HCT116 (cell line): ENCODE measurements around the gene DOCK11. TPM values are rescaled to one million over a fixed set of nuclear protein-coding genes. Genes with fewer than 3 reads are reported as not detected.

Experiments used
- ATAC-seq: fragments of 200-7000 bp; cut with Tn5 transposase; 2 replicates; pipeline ENCODE4 v1.9.1; 2020; ENCODE audit warnings: mild to moderate bottlenecking, moderate library complexity
- BruUV-seq: library from RNA; stranded (reverse); fragments of 400-500 nt; replicated peaks from 2 replicates; lab custom pipeline; 2021; lab: Mats Ljungman, UMichigan
- CTCF ChIA-PET: fragments of 300-600 bp; sonication (Branson Sonifier 250); formaldehyde crosslinking; loops from one replicate; lab custom pipeline; 2021; ENCODE audit warnings: antibody characterized with exemption; lab: Charles Lee
- POLR2A ChIA-PET: fragments of 300-600, 350-600 bp; sonication (Branson Sonifier 250); formaldehyde crosslinking; loops from one replicate; lab custom pipeline; 2021; ENCODE audit warnings: antibody characterized with exemption; lab: Charles Lee
- RAD21 ChIA-PET, 2 experiments: fragments of 300-600 bp; sonication (Branson Sonifier 250); formaldehyde crosslinking; loops; one replicate each; lab custom pipeline; 2023; ENCODE audit warnings: low total read pairs in 2 of 2; ENCODE audit not compliant: uncharacterized antibody in 2 of 2, unreplicated experiment in 2 of 2, low non-redundant PET in 1 of 2; lab: Charles Lee
- DNase-seq: peaks from one replicate; pipeline ENCODE4 v3.0.0-alpha.2; 2010; ENCODE audit warnings: low read depth, low spot score
- H2AFZ ChIP-seq: fragments of 200-600 bp; shearing (Covaris generic), sonication (generic); 2 replicates; pipeline ENCODE4 v1.6.1; 2017; ENCODE audit warnings: low read depth, mixed run types, mixed read lengths, antibody characterized with exemption, low read length; ENCODE audit not compliant: poor library complexity, severe bottlenecking
- H3K27ac ChIP-seq: 2 replicates; pipeline ENCODE4 v1.5.1; 2012; ENCODE audit warnings: low read depth, low read length
- H3K27me3 ChIP-seq: fragments of 200-600 bp; sonication (generic); 2 replicates; pipeline ENCODE4 v1.6.1; 2016; ENCODE audit warnings: mixed run types, low read length, mixed read lengths; ENCODE audit not compliant: insufficient read depth
- H3K36me3 ChIP-seq, 2 experiments: fragments of 200-500 bp in 1 of 2; fragments of 200-600 bp in 1 of 2; sonication (Bioruptor generic) in 1 of 2; sonication (generic) in 1 of 2; 2 replicates each; pipeline versions ENCODE4 v1.5.1 to v1.6.1; 2014 to 2016; ENCODE audit warnings: low read length in 2 of 2, inconsistent platforms in 1 of 2, mixed read lengths in 1 of 2, mixed run types in 1 of 2; ENCODE audit not compliant: insufficient read depth in 2 of 2, control insufficient read depth in 1 of 2
- H3K4me1 ChIP-seq, 2 experiments: fragments of 200-600 bp in 1 of 2; sonication (generic) in 1 of 2; 2 replicates each; pipeline versions ENCODE4 v1.5.1 to v1.6.1; 2012 to 2017; ENCODE audit warnings: low read length in 2 of 2, inconsistent platforms in 1 of 2, mild to moderate bottlenecking in 1 of 2, mixed read lengths in 1 of 2, mixed run types in 1 of 2, moderate library complexity in 1 of 2; ENCODE audit not compliant: insufficient read depth in 2 of 2, control insufficient read depth in 1 of 2
- H3K4me2 ChIP-seq: fragments of 200-600 bp; sonication (generic); 2 replicates; pipeline ENCODE4 v1.6.1; 2017; ENCODE audit warnings: mixed run types, low read length, mixed read lengths
- H3K4me3 ChIP-seq, 2 experiments: fragments of 200-600 bp in 1 of 2; sonication (generic) in 1 of 2; replicated peaks in 1 of 2; 2 replicates each; pipeline ENCODE4 v1.5.1; 2011 to 2016; ENCODE audit warnings: low read length in 2 of 2, control low read depth in 1 of 2, low read depth in 1 of 2, mild to moderate bottlenecking in 1 of 2, mixed read lengths in 1 of 2, mixed run types in 1 of 2
- H3K79me2 ChIP-seq: fragments of 200-600 bp; sonication (generic); 2 replicates; pipeline ENCODE4 v1.6.1; 2017; ENCODE audit warnings: mild to moderate bottlenecking, mixed run types, low read length, moderate library complexity, mixed read lengths; ENCODE audit not compliant: insufficient read depth
- H3K9ac ChIP-seq: fragments of 200-600 bp; sonication (generic); 2 replicates; pipeline ENCODE4 v1.6.1; 2016; ENCODE audit warnings: low read length, mixed read lengths
- H3K9me2 ChIP-seq: fragments of 200-600 bp; sonication (generic), shearing (Covaris generic); 2 replicates; pipeline ENCODE4 v1.6.1; 2017; ENCODE audit warnings: mixed run types, mild to moderate bottlenecking, moderate library complexity; ENCODE audit not compliant: insufficient read depth
- H3K9me3 ChIP-seq, 2 experiments: fragments of 200-500 bp in 1 of 2; fragments of 200-600 bp in 1 of 2; sonication (Bioruptor generic) in 1 of 2; sonication (generic) in 1 of 2; 2 replicates each; pipeline ENCODE4 v1.6.1; 2014 to 2017; ENCODE audit warnings: low read length in 2 of 2, mixed read lengths in 2 of 2, inconsistent platforms in 1 of 2, low read depth in 1 of 2, mild to moderate bottlenecking in 1 of 2, mixed run types in 1 of 2, moderate library complexity in 1 of 2; ENCODE audit not compliant: control insufficient read depth in 1 of 2, insufficient read depth in 1 of 2
- H4K20me1 ChIP-seq: fragments of 200-600 bp; sonication (generic), shearing (Covaris generic); 2 replicates; pipeline ENCODE4 v1.6.1; 2017; ENCODE audit warnings: mixed run types, mild to moderate bottlenecking, moderate library complexity; ENCODE audit not compliant: insufficient read depth
- CBX3 ChIP-seq: IDR thresholded peaks from 2 replicates; pipeline ENCODE4 v1.6.1; 2012; ENCODE audit warnings: low read depth
- EGR1 ChIP-seq: IDR thresholded peaks from 2 replicates; pipeline ENCODE4 v1.6.1; 2012; ENCODE audit warnings: low read depth
- EZH2phosphoT487 ChIP-seq: fragments of 200-600 bp; IDR thresholded peaks from 2 replicates; pipeline ENCODE4 v1.6.1; 2018; ENCODE audit warnings: antibody characterized with exemption, borderline replicate concordance
- POLR2A ChIP-seq: IDR thresholded peaks from 2 replicates; pipeline ENCODE4 v1.7.0; 2011; ENCODE audit warnings: borderline replicate concordance; ENCODE audit not compliant: insufficient read depth, insufficient read length; ENCODE audit errors: extremely low read depth
- SIN3A ChIP-seq: IDR thresholded peaks from 2 replicates; pipeline ENCODE4 v1.6.1; 2012; ENCODE audit warnings: low read depth
- SRF ChIP-seq: IDR thresholded peaks from 2 replicates; pipeline ENCODE4 v1.6.1; 2012; ENCODE audit warnings: low read depth
- YY1 ChIP-seq: IDR thresholded peaks from 2 replicates; pipeline ENCODE4 v1.6.1; 2011; ENCODE audit warnings: low read length, low read depth, moderate library complexity, mild to moderate bottlenecking; ENCODE audit not compliant: insufficient replicate concordance; ENCODE audit errors: extremely low read depth
- ZFX ChIP-seq: fragments of 450-650 bp; IDR thresholded peaks from 2 replicates; pipeline ENCODE4 v1.6.1; 2017
- ZNF274 ChIP-seq: fragments of 200-500 bp; sonication (Bioruptor generic); IDR thresholded peaks from 2 replicates; pipeline ENCODE4 v1.6.1; 2014; ENCODE audit warnings: mild to moderate bottlenecking, low read depth, low read length, inconsistent platforms
- intact Hi-C: fragments of 100-400 bp; cut with micrococcal nuclease; formaldehyde crosslinking; loops from 2 replicates; pipeline ENCODE4 v1.10.0; 2022
- total RNA-seq: library from RNA; stranded (reverse); gene quantifications from one replicate; pipeline ENCODE4 v1.2.1, GENCODE V29; 2021; ENCODE audit not compliant: unreplicated experiment
- TF ChIP-seq, protein P1 (sequence below), 3 experiments: fragments of 200-600 bp in 1 of 3; sonication (generic) in 1 of 3; IDR thresholded peaks in 2 of 3; conservative IDR thresholded peaks in 1 of 3; 2 replicates each; pipeline ENCODE4 v1.5.1; 2012 to 2017; ENCODE audit warnings: low read depth in 2 of 3, low read length in 2 of 3, antibody characterized with exemption in 1 of 3, borderline replicate concordance in 1 of 3, control low read depth in 1 of 3, mild to moderate bottlenecking in 1 of 3, mixed read lengths in 1 of 3, mixed run types in 1 of 3, moderate library complexity in 1 of 3; ENCODE audit not compliant: insufficient read depth in 1 of 3
- TF ChIP-seq, protein P2 (sequence below): IDR thresholded peaks from 2 replicates; pipeline ENCODE4 v1.6.1; 2012
- TF ChIP-seq, protein P3 (sequence below): IDR thresholded peaks from 2 replicates; pipeline ENCODE4 v1.6.1; 2012
- TF ChIP-seq, protein P4 (sequence below): IDR thresholded peaks from 2 replicates; pipeline ENCODE4 v1.6.1; 2012; ENCODE audit warnings: low read depth

The DOCK11 gene
- total RNA-seq, 1 experiment from 2014 or later: 0.59 TPM

DNA sequence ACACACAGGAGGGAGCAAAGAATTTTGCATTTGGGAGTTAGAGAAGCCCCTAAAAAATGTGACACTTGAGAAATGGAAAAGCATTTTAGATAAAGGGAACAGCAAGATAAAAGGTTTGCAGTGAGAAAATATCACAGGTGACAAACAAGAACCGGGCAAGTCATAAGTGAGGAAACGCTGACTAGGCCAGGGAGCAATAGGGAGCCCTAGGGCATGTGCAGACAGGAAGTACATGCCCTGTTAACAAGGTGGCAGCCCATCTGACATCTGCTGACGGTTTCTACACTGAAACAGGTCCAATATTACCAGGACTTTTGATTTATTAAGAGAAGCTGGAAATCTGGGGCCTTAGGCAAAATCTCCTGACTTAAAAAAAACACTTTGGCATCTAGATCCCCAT, 227.8 kb downstream of the DOCK11 start:
- H3K79me2 ChIP-seq: no peaks in the 10 kb centered on the region
- no peak overlapping the region for H2AFZ ChIP-seq
- H3K36me3 ChIP-seq: no peaks in the 10 kb centered on the region
- ATAC-seq: no peak
- H3K9me2 ChIP-seq: no peaks in the 10 kb centered on the region
- no peak overlapping the region for H3K4me3 ChIP-seq
- no peaks in the 10 kb centered on the region for H3K9me3 ChIP-seq
- H3K27ac ChIP-seq: no peak overlapping the region
- no peaks in the 10 kb centered on the region for H3K27me3 ChIP-seq
- intact Hi-C loops: no loop called here
- RAD21 ChIA-PET: no interaction called here
- CTCF ChIA-PET: no interaction called here
- no peak for TF ChIP-seq ZFX
- no peak for TF ChIP-seq SRF
- TF ChIP-seq, protein P1, sequence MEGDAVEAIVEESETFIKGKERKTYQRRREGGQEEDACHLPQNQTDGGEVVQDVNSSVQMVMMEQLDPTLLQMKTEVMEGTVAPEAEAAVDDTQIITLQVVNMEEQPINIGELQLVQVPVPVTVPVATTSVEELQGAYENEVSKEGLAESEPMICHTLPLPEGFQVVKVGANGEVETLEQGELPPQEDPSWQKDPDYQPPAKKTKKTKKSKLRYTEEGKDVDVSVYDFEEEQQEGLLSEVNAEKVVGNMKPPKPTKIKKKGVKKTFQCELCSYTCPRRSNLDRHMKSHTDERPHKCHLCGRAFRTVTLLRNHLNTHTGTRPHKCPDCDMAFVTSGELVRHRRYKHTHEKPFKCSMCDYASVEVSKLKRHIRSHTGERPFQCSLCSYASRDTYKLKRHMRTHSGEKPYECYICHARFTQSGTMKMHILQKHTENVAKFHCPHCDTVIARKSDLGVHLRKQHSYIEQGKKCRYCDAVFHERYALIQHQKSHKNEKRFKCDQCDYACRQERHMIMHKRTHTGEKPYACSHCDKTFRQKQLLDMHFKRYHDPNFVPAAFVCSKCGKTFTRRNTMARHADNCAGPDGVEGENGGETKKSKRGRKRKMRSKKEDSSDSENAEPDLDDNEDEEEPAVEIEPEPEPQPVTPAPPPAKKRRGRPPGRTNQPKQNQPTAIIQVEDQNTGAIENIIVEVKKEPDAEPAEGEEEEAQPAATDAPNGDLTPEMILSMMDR (IDR thresholded peaks at IDR 0.05 in 2 of 3, conservative IDR thresholded peaks at IDR 0.05 in 1 of 3; ENCODE audit: borderline replicate concordance in 1 of 3, insufficient read depth in 1 of 3, low read depth in 2 of 3, low read length in 2 of 3): no peak
- TF ChIP-seq, protein P2, sequence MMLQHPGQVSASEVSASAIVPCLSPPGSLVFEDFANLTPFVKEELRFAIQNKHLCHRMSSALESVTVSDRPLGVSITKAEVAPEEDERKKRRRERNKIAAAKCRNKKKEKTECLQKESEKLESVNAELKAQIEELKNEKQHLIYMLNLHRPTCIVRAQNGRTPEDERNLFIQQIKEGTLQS: no peak
- TF ChIP-seq, protein P3, sequence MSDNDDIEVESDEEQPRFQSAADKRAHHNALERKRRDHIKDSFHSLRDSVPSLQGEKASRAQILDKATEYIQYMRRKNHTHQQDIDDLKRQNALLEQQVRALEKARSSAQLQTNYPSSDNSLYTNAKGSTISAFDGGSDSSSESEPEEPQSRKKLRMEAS: no peak
- TF ChIP-seq EGR1: no peak
- no peak for TF ChIP-seq SIN3A
- TF ChIP-seq YY1: no peak
- H3K4me1 ChIP-seq: peaks cover 8 to 23% of the 10 kb centered on the region in 2 experiments
- no peak overlapping the region for H3K9ac ChIP-seq
- DNase-seq: no peak
- BruUV-seq: no TSS peak
- H3K4me2 ChIP-seq: no peak overlapping the region
- no peaks in the 10 kb centered on the region for H4K20me1 ChIP-seq
- POLR2A ChIA-PET: no interaction called here

DNA sequence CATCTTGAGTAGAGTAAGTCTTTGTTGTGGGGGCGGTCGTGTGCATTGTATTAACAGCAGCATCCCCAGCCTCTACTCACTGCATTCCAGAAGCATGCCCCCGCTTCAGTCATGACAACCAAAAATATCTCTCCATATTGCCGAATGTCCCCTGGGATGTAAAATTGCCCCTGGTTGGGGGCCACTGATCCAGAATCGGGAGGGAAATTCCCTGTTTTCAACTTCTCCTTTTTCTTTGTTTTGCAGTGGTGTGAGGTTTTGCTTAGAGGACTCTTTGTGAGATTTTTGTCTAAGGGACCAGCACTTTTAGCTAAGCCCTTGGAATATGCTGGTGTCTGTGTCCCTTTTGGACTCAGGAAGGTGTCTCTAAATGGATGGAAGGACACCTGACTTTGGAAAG, 228.8 kb downstream of the DOCK11 start:
- Histone ChIP-seq H3K79me2 (no peaks in the 10 kb centered on the region), H3K27me3 (no peaks in the 10 kb centered on the region), H3K27ac (no peak overlapping the region), H3K9ac (no peak overlapping the region), H3K4me3 (no peak overlapping the region), H3K4me1 (peaks cover 14 to 31% of the 10 kb centered on the region in 2 experiments), H4K20me1 (no peaks in the 10 kb centered on the region), H3K36me3 (no peaks in the 10 kb centered on the region), H3K4me2 (no peak overlapping the region), H3K9me3 (no peaks in the 10 kb centered on the region), H3K9me2 (no peaks in the 10 kb centered on the region), H2AFZ (no peak overlapping the region)
- POLR2A ChIA-PET: no interaction called here
- BruUV-seq: no TSS peak
- ATAC-seq (no peak), DNase-seq (no peak)
- RAD21 ChIA-PET: no interaction called here
- no peak for TF ChIP-seq ZNF274
- TF ChIP-seq EZH2phosphoT487: no peak
- no peak for TF ChIP-seq POLR2A
- TF ChIP-seq, protein P4, sequence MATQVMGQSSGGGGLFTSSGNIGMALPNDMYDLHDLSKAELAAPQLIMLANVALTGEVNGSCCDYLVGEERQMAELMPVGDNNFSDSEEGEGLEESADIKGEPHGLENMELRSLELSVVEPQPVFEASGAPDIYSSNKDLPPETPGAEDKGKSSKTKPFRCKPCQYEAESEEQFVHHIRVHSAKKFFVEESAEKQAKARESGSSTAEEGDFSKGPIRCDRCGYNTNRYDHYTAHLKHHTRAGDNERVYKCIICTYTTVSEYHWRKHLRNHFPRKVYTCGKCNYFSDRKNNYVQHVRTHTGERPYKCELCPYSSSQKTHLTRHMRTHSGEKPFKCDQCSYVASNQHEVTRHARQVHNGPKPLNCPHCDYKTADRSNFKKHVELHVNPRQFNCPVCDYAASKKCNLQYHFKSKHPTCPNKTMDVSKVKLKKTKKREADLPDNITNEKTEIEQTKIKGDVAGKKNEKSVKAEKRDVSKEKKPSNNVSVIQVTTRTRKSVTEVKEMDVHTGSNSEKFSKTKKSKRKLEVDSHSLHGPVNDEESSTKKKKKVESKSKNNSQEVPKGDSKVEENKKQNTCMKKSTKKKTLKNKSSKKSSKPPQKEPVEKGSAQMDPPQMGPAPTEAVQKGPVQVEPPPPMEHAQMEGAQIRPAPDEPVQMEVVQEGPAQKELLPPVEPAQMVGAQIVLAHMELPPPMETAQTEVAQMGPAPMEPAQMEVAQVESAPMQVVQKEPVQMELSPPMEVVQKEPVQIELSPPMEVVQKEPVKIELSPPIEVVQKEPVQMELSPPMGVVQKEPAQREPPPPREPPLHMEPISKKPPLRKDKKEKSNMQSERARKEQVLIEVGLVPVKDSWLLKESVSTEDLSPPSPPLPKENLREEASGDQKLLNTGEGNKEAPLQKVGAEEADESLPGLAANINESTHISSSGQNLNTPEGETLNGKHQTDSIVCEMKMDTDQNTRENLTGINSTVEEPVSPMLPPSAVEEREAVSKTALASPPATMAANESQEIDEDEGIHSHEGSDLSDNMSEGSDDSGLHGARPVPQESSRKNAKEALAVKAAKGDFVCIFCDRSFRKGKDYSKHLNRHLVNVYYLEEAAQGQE: no peak
- TF ChIP-seq CBX3: no peak
- CTCF ChIA-PET: no interaction called here
- intact Hi-C loops: no loop called here
